Measurements from ENCODE around the gene GTPBP3.

GTPBP3 gene

GRCh38 chr19:17346109-17346671 is 8.8 kb downstream of the GTPBP3 start:
- Histone ChIP-seq H3K4me3 (ENCODE audit: insufficient read depth, low read length, poor library complexity, severe bottlenecking) (no peak overlapping the region), H3K9me3 (ENCODE audit: insufficient read depth, low read length) (no peaks in the 10 kb centered on the region), H3K27me3 (ENCODE audit: low read length) (no peaks in the 10 kb centered on the region), H3K4me2 (ENCODE audit: low read depth, low read length, poor library complexity, severe bottlenecking) (no peak overlapping the region), H3K79me2 (ENCODE audit: insufficient read depth, low read length) (no peaks in the 10 kb centered on the region), H3K9ac (ENCODE audit: low read length) (no peak overlapping the region), H3K36me3 (ENCODE audit: low read length) (0 out of 2 replicates have a peak, but pooled peaks cover 4% of the 10 kb centered on the region), H2AFZ (ENCODE audit: low read depth, low read length, severe bottlenecking) (no peak overlapping the region), H4K20me1 (ENCODE audit: low read depth, low read length) (no peaks in the 10 kb centered on the region), H3K27ac (ENCODE audit: low read depth, low read length) (no peak overlapping the region), H3K9me2 (replicated peaks; ENCODE audit: insufficient read depth, low read length) (no peaks in the 10 kb centered on the region), H3F3A (ENCODE audit: insufficient read depth) (peaks cover 8% of the 10 kb centered on the region)
- TF ChIP-seq EZH2phosphoT487 (conservative IDR thresholded peaks at IDR 0.05; ENCODE audit: low read length), result no peak
- TF ChIP-seq, protein P1, sequence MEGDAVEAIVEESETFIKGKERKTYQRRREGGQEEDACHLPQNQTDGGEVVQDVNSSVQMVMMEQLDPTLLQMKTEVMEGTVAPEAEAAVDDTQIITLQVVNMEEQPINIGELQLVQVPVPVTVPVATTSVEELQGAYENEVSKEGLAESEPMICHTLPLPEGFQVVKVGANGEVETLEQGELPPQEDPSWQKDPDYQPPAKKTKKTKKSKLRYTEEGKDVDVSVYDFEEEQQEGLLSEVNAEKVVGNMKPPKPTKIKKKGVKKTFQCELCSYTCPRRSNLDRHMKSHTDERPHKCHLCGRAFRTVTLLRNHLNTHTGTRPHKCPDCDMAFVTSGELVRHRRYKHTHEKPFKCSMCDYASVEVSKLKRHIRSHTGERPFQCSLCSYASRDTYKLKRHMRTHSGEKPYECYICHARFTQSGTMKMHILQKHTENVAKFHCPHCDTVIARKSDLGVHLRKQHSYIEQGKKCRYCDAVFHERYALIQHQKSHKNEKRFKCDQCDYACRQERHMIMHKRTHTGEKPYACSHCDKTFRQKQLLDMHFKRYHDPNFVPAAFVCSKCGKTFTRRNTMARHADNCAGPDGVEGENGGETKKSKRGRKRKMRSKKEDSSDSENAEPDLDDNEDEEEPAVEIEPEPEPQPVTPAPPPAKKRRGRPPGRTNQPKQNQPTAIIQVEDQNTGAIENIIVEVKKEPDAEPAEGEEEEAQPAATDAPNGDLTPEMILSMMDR (IDR thresholded peaks at IDR 0.05; ENCODE audit: insufficient read depth, low read length, poor library complexity, severe bottlenecking), result peak; percentile 62

DNA sequence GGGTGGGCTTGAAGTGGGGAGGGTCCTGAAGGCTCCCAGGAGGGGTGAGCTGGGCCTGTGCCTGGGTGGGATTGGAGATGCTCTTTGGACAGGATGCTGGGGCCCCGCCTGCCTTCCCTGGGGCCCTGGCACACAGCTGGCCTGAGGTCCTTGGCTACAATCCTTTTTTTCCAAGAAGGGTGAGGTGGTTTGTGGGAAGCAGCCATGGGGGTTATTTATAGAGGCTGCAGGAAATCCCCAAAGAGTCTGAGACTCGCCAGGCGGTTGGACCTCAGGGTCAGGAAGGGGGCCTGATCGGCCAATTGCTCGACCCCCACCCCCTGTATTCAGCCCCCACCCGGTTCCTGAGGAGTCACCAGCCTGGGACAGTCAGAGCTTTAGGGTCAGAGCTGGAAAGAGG is 10.0 kb downstream of the GTPBP3 start:
- no peaks in the 10 kb centered on the region for H4K20me1 ChIP-seq (ENCODE audit: low read depth, low read length)
- H3K9me3 ChIP-seq (ENCODE audit: insufficient read depth, low read length), result no peaks in the 10 kb centered on the region
- no peak overlapping the region for H2AFZ ChIP-seq (ENCODE audit: low read depth, low read length, severe bottlenecking)
- no peak overlapping the region for H3K27ac ChIP-seq (ENCODE audit: low read depth, low read length)
- no peaks in the 10 kb centered on the region for H3K79me2 ChIP-seq (ENCODE audit: insufficient read depth, low read length)
- H3F3A ChIP-seq (ENCODE audit: insufficient read depth), result peaks cover 8% of the 10 kb centered on the region
- no peaks in the 10 kb centered on the region for H3K9me2 ChIP-seq (replicated peaks; ENCODE audit: insufficient read depth, low read length)
- H3K4me2 ChIP-seq (ENCODE audit: low read depth, low read length, poor library complexity, severe bottlenecking), result no peak overlapping the region
- H3K4me3 ChIP-seq (ENCODE audit: insufficient read depth, low read length, poor library complexity, severe bottlenecking), result no peak overlapping the region
- TF ChIP-seq EZH2phosphoT487 (conservative IDR thresholded peaks at IDR 0.05; ENCODE audit: low read length), result no peak
- TF ChIP-seq, protein P1 (IDR thresholded peaks at IDR 0.05; ENCODE audit: insufficient read depth, low read length, poor library complexity, severe bottlenecking), result no peak
- no peaks in the 10 kb centered on the region for H3K36me3 ChIP-seq (ENCODE audit: low read length)
- H3K27me3 ChIP-seq (ENCODE audit: low read length), result no peaks in the 10 kb centered on the region
- H3K9ac ChIP-seq (ENCODE audit: low read length), result no peak overlapping the region

DNA sequence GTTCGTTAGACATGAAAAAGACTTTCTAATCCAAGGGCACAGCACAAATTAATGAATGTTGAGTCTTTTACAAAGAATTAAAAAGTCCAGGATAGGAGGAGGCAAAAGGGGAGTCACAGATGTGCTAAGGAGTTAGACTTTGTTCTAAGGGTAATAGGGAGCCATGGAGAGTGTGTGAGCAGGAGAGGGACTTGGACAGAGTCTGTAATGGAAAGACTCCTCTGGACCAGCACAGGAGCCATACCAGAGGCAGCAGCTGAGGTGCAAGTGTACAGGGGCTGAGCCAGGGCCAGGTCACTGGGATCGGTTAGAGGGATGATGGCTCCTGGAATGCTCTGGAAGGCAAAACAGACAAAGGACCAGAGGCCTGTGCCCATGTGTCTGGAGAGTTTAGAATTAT is 10.5 kb downstream of the GTPBP3 start:
- no peaks in the 10 kb centered on the region for H4K20me1 ChIP-seq (ENCODE audit: low read depth, low read length)
- H3K9ac ChIP-seq (ENCODE audit: low read length), result no peak overlapping the region
- no peak overlapping the region for H2AFZ ChIP-seq (ENCODE audit: low read depth, low read length, severe bottlenecking)
- no peak overlapping the region for H3K4me2 ChIP-seq (ENCODE audit: low read depth, low read length, poor library complexity, severe bottlenecking)
- no peaks in the 10 kb centered on the region for H3K79me2 ChIP-seq (ENCODE audit: insufficient read depth, low read length)
- H3K9me3 ChIP-seq (ENCODE audit: insufficient read depth, low read length), result no peaks in the 10 kb centered on the region
- no peaks in the 10 kb centered on the region for H3K9me2 ChIP-seq (replicated peaks; ENCODE audit: insufficient read depth, low read length)
- TF ChIP-seq EZH2phosphoT487 (conservative IDR thresholded peaks at IDR 0.05; ENCODE audit: low read length), result no peak
- TF ChIP-seq, protein P1 (IDR thresholded peaks at IDR 0.05; ENCODE audit: insufficient read depth, low read length, poor library complexity, severe bottlenecking), result no peak
- H3K27me3 ChIP-seq (ENCODE audit: low read length), result no peaks in the 10 kb centered on the region
- H3K27ac ChIP-seq (ENCODE audit: low read depth, low read length), result no peak overlapping the region
- H3F3A ChIP-seq (ENCODE audit: insufficient read depth), result peaks cover 8% of the 10 kb centered on the region
- H3K36me3 ChIP-seq (ENCODE audit: low read length), result no peaks in the 10 kb centered on the region
- H3K4me3 ChIP-seq (ENCODE audit: insufficient read depth, low read length, poor library complexity, severe bottlenecking), result no peak overlapping the region

Measured in SU-DHL-6 (cell line).